NCI-H226 (cell line): Measurements from ENCODE around the gene EFHD1.
A peak's percentile ranks its signal among the peaks of the same experiment; 100 is the strongest.
"Not testable (repeated sequence)": the region's sequence is repeated elsewhere in the genome, so short reads cannot be mapped to it uniquely, and the experiment has no call there.

ENCODE experiments used
- DNase-seq: peaks from one replicate; pipeline ENCODE4 v3.0.0-alpha.2; 2015

EFHD1 gene

DNA sequence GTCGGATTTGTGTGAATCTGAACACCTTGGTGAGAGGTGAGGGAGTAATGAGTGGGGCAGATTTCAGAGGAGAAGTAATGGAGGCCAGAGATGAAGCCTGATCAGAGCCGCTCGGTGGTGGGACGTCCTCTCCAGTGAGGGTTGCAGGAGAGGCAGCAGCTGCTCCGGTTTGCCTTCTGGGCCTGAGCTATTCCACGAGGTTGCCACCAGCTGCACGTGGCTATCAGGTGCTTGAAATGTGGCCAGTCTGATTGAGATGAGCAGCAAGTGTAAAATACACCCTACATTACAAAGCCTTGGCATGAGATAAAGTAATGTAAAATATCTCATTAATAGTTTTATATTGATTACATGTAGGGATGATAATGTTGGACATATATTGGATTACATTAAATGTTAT is 10.8 kb upstream of the EFHD1 start:
- no peak for DNase-seq

DNA sequence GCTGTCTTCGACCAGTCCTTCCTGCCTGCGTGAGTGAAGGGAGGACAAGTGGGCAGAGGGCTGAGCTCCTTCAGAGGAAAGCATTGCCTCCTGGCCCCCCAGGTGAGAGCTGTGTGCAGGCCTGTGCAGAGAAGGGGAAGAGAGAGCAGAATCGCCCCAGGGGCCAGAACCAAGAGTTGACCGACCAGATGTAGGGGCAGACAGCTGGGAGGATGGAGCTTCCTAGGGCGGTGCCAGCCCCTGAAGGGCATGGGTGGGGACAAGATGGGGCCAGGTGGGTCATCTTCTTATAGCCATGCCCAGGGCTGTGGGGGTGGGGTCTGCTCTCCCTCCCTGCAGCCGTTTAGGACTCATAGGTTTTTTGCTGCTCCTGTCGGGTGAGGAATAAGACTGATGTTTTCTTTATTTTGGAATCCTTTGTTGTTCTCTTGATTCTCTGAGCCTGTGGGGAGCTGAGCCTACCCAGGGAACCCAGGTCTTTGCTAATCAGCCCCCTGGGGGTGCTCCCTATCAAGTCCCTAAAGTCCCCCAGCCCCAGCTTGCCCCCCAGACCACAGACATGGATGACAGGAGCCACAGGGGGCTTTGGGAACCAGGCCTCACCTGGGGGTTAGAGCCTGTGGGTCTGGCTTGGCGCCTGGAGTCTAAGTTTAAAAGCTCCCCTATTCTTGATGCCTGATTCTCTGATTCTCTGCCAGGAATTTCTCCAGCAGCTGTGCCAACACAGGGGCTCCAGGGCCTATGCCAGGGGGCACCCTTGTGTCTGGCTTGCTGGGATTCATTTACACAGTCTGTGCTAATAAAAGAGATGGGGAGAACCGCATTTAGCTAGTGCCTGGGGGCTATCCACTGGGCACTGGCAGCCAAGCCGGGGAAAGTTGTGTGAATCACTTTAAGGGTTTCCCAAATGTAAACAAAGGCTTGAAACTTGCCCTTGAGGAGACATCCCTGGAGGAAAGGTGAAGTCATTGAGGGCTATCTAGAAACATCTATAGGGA is 9.3 kb upstream of the EFHD1 start:
- DNase-seq = peak; percentile 39

DNA sequence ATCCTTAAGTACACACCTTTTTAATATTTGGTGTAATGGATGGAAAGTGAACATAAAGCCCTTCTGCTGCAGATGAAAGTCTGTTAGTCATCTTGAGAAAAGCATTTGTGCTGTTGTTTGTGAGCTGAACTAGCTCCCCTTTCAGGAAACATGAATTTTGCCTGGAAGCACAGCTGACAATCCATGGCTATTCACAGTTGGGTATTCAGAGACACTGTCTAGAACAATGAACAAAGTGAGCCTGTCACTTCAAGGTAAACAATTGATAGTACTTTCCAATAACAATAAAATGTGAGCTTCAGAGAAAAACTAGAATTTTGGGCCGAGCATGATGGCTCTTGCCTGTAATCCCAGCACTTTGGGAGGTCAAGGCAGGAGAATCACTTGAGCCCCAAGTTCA is 6.8 kb upstream of the EFHD1 start:
- no peak for DNase-seq

DNA sequence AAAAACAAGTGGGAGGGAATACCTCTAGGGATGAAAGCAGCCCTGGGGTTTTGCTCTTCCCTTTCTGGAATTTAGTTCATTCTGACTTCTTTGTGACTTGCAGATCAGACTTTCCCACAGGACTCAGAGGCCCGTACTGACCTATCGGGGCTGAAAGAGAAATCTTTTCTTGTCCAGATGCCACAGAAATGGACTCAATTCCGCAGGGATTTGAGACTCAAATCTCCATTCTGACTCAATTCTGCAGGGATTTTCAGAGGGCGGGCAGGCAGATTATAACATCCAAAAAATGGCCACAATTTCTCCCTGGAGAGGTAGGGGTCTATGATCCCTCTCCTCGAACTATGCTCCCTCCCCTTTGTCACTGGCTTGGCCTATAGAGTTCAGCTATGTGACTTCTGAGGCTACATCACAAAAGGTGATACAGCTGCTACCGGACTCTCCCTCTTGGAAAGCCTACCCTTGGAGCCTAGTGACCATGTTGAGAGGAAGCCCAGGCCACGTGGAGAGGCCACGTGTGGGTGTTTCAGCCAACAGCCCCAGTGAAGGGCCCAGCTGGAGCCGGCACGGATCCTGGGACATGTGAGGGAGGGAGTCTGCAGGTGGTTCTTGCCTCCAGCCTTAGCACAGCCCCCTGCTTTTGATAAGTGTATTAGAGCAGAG is 4.8 kb upstream of the EFHD1 start:
- no peak for DNase-seq

DNA sequence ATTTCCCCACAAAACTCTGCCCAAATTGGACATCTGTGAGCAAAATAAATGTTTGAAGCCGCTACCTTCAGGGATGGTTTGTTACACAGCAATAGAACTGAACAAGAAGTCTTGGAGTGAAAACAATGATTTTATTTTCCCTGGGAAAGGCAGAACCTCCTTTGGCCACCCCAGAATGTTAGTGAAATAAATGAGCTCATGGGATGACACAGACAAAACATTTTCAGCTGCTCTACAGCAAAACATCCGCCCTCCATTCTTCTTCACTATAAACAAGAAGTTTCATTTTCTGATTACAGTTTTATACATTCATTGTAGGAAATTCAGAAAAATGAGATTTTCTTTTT is 4.3 kb upstream of the EFHD1 start:
- no peak for DNase-seq

DNA sequence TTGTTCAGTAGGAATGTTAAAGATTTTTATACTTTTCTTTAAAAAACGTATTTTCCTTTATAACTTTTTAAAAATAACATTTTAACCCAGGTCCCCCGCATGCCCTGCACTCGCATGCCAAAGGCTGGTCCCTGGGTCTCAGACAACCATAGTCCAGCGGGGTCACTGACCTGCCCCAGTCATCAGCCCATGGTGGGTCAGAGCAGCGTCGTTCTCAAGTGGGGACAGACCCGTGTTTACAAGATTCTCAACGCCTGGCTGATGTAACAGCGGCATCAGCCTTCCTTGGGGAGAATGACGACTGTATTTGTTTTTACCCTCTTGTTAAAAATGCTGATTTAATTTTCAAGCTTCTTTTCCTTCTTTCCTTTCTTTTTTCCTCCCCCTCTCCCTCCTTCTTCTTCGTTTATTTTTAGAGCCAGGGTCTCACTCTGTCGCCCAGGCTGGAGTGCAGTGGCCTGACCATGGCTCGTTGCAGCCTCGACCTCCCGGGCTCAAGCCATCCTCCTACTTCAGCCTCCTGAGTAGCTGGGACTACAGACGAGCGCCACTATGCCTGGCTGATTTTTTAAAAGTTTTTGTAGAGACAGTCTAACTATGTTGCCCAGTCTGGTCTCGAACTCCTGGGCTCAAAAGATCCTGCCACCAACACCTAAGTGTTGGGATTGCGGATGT is 1.0 kb upstream of the EFHD1 start:
- DNase-seq = no peak

DNA sequence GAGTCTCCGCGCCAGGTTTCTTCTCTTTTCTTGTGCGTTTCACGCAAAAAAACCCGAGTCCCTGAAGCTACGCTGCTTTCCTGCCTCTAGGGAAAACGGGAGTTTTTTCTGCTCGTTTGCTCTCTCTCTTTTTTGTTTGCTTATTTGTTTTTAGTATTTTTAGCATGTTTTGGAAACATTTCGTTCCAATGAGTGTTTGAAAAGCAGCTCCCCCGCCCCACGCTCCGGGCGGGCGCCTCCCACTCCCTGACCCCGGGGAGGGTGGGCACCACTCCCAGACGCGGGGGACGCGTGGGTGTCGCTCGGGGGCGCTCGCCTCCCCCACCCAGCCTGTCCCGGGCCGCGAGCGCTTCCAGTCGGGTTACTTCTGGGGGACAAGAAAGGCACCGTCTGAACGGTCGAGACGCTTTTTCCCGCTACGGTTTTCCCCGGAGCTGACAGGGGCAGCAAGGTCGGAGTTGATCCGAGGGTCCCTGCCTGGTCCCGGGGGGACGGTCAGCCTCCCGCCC is 446 bp upstream of the EFHD1 start:
- DNase-seq = no peak

DNA sequence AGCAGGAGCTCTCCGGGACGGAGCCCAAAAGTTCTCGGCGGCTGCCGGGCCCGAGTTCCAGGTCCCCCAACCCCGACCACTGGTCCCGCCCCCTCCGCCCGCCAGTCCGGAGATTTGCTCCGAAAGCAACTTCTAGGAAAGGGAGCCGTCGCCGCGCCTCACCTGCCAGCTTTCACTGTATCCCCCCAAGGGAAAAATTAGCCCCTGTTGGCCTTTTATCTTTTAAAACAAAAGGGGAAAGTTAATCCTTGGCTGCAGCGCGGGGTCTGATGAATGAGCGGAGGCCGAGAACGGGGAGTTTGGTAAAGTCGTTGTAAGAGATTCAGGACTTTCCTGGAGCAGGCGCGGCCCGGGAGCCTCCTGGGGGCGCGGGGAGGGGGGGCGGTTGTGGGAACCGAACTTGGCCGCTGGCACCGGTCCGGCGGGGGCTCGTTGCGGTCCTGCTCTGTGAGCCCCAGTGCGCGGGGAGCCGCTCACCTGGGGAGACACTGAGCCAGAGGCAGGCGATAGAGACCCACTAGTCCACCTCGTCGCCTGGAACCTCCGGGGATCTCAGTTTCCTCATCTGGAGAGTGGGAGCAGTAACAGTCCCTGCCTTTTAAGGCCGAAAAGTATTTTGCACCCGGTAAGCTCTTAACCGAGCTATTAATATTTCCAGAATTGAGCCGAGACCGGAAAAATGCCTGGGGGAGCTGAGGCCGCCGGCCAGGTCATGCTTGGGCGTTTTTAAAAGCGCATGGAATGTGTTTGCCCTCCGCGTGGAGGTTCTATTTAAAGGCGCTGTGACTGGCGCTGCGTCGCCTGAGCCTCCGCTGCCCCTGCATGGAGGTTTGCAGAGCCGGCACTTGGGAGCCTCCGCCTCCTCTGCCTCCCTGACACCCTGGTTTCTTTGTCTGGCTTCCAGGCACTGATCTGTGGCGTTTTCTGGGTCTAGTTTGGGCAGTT is 1.1 kb downstream of the EFHD1 start:
- no peak for DNase-seq

DNA sequence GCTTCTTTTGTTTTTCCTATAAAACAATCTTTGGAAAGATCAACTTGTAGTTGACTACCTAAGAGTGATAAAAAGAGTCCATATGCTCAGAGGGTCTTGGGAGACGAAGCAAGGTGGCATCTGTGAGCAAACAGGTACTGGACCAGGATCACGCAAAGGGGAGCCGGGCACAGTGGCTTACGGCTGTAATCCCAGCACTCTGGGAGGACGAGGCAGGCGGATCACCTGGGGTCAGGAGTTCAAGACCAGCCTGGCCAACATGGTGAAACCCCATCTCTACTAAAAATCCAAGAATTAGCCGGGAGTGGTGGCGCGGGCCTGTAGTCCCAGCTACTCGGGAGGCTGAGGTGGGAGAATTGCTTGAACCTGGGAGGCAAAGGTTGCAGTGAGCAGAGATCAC is 2.0 kb downstream of the EFHD1 start:
- not testable (repeated sequence) for DNase-seq

DNA sequence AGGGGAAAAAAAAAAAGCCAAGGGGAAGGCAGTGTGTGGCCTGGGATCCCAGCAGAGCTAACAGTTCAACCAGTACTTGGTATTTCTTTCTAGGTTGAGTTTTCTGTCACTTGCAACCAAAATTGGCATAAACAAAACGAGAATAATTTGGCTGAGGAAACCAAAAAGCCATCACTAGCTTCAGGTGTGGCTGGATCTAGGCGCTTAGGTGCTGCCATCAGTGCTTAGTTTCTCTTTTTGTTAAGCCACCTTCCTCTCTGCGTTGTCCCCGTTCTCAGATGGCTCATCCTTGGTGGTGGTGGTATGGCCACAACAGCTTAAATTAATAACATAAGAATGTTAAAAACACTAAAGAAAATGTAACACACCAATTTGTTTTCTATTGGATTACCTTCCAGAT is 2.4 kb downstream of the EFHD1 start:
- DNase-seq = no peak

DNA sequence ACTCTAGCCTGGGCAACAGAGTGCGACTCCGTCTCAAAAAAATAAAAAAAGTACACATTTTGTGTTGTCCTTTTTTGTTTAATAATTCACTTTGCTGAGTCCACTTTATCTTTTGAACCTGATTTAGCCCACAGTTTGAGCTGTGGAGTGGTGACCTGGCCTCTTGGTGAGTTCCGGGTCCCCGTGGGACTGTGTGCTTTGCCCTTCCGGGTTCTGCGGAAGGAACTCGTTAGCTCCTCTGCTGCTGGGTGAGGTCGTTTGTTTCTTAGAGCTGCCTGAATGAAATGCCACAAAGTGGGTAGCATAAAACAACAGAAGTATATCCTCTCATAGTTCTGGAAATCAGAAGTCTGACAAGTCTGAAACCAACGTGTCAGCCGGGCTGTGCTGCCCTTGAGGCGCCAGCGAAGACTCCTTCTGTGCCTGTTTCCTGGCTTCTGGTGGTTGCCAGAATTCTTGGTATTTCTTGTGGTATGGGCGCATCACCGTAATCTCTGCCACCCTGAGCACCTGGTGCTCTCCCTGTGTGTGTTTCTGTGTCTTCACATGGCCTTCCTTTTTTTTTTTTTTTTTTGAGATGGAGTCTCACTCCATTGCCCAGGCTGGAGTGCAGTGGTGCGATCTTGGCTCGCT is 3.5 kb downstream of the EFHD1 start:
- DNase-seq = no peak

DNA sequence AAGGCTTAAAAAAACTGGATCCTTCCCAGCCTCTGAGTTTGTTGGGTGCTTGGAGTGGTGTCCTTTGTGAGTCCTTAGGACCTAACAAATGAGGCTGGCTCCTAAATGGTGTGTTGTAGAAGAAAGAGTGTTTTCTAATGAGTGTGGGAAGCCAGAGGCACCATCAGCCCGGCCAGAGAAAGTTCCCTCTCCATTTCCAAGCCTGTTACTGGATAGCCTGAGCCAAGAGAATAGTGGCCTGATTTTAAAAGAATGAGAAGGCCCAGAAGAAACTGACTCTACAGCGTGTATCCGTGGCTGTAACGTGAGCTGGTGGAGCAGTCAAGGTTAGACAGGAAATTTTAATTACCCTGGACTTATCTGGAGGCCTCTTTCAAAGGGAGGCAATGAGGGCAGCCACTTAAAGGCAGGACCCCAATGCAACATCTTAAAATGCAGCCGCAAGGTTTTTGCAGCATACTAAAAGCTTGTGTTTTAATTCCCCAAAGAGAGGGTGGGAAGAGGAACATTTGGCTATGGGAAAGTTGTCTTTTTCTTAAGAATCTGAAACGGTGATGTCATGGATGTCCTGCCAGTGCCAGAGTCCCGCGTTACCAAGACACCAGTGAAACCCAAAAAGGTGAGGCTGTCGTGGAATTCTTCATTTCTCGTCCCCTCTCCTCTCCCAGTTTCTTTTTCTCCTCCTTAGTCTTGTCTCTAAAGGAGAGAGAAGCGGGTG is 4.6 kb downstream of the EFHD1 start:
- DNase-seq = no peak

DNA sequence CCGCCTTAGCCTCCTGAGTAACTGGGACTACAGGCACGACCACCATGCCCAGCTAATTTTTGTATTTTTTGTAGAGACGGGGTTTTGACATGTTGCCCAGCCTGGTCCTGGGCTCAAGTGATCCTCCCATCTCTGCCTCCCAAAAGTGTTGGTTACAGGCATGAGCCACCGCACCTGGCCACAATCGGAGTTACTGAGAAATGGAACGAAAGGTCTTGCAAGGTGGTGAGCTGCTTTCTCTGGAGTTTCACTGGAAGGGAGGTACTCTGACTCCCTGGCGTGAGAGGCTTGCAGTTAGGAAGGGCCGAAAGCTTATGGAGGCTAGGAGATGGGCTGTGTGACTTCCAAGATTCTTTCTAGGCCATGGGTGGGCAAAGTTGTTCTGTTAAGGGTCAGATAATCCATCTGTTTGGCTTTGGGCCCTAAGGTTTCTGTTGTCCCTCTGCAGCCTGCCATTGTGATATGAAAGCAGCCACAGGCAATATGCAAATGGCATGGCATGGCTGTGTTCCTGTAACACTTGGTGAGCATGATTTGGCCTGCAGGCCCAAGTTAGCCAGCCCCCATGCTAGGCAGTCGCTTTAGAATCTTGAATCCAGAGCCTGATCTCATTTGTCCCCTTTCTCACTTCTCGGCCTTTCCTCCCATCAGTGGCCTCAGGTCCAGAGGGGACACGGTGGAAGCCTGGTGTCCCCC is 7.9 kb downstream of the EFHD1 start:
- DNase-seq = no peak

DNA sequence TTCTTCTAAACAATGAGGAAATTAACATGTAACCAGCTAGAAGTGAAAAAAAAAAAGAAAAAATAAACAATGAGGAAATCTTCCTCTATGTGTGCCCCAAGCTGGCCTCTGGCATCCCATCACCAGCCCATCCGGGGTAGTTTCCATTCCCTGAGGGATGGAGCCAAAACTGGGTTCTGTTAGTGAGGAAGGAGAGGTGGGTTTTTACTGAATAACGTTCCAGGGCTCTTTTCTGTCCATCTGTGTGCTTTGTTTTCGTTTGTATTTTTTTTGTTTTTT is 9.7 kb downstream of the EFHD1 start:
- DNase-seq = no peak

DNA sequence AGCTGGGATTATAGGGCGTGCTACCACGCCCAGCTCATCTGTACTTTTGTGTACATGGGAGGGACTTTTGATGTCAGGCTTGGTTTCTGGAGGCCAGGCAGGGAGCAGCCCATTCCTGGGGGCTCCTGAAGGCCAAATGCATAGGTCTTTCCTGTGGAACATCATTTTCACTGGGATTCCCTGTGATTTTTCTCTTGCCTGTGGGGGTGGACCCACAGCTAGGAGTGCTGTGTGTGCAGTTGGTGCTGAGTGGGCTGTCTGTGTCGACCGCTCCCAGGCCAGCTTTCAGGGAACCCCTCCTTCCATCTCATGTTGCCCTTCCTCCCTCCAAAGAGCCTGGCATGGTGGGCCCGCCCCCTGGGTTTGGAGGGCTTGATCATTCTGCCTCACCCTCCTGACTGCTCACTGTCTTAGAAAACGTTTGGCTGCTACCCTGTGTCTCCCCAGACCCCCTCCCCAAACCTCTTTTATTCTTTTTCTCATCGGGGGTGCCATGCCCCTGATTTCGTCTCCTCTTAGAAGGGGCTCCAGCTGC is 10.5 kb downstream of the EFHD1 start:
- no peak for DNase-seq

DNA sequence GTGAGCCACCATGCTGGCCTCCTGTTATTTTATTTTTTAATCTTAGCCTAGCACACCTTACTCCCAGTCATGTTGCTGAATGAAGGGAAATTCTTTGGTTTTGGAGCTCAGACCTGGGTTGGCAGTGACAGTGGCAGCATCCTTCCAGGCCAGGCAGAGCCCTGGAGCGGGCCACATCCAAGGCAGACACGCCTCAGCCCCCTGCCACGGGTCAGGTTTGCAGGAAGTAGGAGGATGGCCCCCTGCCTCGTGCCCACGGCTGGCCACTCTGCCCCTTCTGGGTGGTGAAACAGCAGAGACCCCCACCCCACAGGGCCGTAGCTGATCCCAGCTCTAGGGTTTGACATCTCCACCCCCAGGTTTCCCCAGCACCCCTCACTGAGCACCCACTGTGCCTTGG is 11.7 kb downstream of the EFHD1 start:
- no peak for DNase-seq

DNA sequence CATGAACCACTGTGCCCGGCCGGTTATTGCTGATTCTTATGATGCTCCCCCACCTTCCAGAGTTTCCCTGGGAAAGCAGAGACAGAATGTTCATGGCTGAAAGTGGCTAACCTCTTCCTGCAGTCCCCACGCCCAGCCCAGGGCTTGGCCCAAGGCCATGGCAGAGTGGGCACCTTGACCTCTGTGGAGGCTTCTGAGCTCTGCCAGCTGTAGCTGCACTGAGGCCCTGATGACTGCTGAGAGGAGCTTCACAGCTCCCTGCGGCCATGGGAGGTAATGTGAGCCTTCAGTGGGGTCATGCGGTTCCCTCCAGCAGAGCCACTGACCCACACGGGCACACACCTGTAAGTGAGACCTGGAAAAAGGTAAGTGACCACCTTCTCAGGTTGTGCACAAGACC is 13.3 kb downstream of the EFHD1 start:
- DNase-seq = no peak

DNA sequence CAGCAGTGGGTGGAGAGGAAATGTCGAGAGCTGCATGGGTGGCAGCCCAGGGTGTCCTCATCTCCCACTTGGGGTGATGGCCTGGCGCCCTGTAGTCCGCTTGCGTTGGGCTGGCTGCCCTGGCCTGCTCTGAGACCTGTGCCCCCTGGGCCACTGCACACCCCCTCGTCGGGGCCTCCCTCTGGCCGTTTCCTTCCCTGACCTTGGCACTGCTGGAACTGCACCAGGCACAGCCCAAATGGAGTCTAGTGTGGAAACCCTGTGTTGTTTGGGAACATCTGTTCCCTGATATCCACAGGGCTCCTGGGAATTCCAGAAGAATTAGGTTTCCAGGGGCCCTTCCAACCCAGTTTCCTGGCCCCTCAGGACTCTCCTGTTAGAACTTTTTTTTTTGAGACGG is 13.9 kb downstream of the EFHD1 start:
- no peak for DNase-seq

DNA sequence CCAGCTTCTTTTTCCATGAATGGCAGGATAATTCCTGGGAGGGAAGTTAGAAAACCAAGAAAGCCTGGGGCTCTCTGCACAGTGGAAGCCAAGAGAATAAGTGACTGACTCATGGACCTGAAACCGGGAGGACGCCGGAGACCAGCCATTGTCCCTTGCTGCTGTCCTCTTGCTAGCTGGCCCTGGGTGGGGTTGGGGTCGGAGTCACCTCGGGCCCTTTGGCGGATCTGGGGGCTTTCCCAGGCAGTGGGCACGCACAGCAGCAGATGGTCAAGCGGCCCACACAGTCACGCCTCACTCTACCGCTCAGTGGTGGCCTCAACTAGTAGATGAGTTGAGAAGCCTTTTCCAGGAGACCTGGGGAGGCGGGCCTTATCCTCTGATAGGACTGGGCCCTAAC is 15.6 kb downstream of the EFHD1 start:
- DNase-seq = no peak

DNA sequence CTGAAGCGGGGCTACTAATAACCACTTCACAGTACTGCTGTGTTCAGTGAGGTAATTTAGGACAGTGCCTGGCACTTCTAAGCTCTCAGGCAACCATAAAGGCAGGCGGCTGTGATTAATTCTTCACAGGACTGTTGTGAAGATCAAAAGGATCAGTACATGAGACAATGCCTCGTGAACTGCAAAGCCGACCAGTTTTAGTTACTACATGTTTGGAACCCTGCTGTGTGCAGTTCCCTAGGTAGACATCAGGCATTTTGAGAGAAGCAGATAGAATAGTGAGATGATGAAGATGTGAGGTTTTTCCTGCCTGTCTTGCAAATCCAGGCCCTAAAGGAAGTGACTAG is 19.1 kb downstream of the EFHD1 start:
- no peak for DNase-seq

DNA sequence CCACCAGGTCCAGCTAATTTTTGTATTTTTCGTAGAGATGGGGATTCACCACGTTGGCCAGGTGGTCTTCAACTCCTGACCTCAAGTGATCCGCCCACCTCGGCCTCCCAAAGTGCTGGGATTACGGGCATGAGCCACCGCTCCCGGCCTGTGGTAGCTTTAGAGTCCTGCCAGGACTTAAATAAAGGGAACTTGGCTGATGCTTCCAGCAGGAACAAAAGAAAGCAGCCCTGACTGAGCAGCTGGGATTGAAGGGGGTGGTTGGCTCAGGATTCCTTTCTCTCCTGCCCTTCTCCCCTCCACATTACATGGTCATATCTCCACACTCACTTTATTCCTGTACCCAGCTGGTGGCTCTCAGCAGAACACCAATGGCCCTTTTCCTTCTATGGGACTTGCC is 20.0 kb downstream of the EFHD1 start:
- DNase-seq = no peak
